Astrocyte (in vitro differentiated cells and primary cell): ENCODE data around the gene USP1.

Experiments used
- EZH2 ChIP-seq: IDR thresholded peaks from 2 replicates; pipeline ENCODE4 v1.6.1; 2012; ENCODE audit warnings: mild to moderate bottlenecking, low read length, inconsistent platforms; ENCODE audit not compliant: insufficient read depth
- TF ChIP-seq, protein P1 (sequence below): IDR thresholded peaks from 2 replicates; pipeline ENCODE4 v1.5.1; 2011; ENCODE audit warnings: low read depth, mild to moderate bottlenecking, inconsistent platforms, low read length, moderate library complexity; ENCODE audit not compliant: insufficient read depth

DNA sequence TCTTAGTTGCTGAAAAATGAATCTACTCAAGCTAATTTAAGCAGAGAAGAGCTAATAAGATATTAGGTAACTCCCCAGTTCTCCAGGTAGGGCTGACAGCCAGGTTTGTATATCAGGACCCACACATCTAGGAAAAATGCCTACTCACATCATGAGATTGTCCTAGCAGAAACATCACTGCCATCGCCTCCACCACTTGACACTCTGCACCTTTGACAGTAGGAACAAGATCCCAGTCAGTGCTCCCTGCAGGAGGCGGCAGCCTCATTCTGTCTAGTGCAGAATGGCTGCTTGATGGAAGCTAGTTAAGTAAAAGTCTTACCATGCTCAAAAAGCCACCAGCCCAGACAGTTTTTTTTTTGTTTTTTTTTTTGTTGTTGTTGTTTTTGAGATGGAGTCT lies 31.6 kb upstream of the USP1 start:
- TF ChIP-seq EZH2: no peak
- TF ChIP-seq, protein P1, sequence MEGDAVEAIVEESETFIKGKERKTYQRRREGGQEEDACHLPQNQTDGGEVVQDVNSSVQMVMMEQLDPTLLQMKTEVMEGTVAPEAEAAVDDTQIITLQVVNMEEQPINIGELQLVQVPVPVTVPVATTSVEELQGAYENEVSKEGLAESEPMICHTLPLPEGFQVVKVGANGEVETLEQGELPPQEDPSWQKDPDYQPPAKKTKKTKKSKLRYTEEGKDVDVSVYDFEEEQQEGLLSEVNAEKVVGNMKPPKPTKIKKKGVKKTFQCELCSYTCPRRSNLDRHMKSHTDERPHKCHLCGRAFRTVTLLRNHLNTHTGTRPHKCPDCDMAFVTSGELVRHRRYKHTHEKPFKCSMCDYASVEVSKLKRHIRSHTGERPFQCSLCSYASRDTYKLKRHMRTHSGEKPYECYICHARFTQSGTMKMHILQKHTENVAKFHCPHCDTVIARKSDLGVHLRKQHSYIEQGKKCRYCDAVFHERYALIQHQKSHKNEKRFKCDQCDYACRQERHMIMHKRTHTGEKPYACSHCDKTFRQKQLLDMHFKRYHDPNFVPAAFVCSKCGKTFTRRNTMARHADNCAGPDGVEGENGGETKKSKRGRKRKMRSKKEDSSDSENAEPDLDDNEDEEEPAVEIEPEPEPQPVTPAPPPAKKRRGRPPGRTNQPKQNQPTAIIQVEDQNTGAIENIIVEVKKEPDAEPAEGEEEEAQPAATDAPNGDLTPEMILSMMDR: no peak
